ENCODE data around the gene TICAM1. TPM values are rescaled to one million over a fixed set of nuclear protein-coding genes. Genes with fewer than 3 reads are reported as not detected.
A peak's percentile ranks its signal among the peaks of the same experiment; 100 is the strongest.

The TICAM1 gene
- total and polyA plus RNA-seq, 10 of the 15 experiments (the other 5 are each of a cell fraction or from before 2014, with no cell fraction given), result 0.31 to 31.1 (median 5.3) TPM

- 0 out of 2 replicates have a peak, but pooled peaks have one; percentile 40 for TF ChIP-seq PML (IDR thresholded peaks at IDR 0.05; ENCODE audit: low read length)
- TF ChIP-seq IKZF1 (conservative IDR thresholded peaks at IDR 0.05), result peak; percentile 45; the same call in 1 of the 2 replicates
- TF ChIP-seq DPF2 (IDR thresholded peaks at IDR 0.05), result no peak
- TF ChIP-seq SIN3A (IDR thresholded peaks at IDR 0.05; ENCODE audit: low read depth, low read length), result no peak
- peak; percentile 83 for TF ChIP-seq HCFC1 (IDR thresholded peaks at IDR 0.05; ENCODE audit: low read length)
- TF ChIP-seq HDAC6 (IDR thresholded peaks at IDR 0.05; ENCODE audit: unreplicated experiment), result no peak
- TF ChIP-seq STAT1 (conservative IDR thresholded peaks at IDR 0.05), result 0 out of 2 replicates have a peak, but pooled peaks have one; percentile 22
- no peak for TF ChIP-seq BCLAF1 (IDR thresholded peaks at IDR 0.05)
- TF ChIP-seq ATF2 (IDR thresholded peaks at IDR 0.05; ENCODE audit: low read length), result 0 out of 2 replicates have a peak, but pooled peaks have one; percentile 11
- no peak for TF ChIP-seq NFYA (IDR thresholded peaks at IDR 0.05; ENCODE audit: borderline replicate concordance, low read depth, low read length)
- TF ChIP-seq ZNF207 (IDR thresholded peaks at IDR 0.05; ENCODE audit: borderline replicate concordance), result no peak
- TF ChIP-seq ZNF592 (IDR thresholded peaks at IDR 0.05), result no peak
- TF ChIP-seq SUZ12 (IDR thresholded peaks at IDR 0.05; ENCODE audit: unreplicated experiment), result no peak
- TF ChIP-seq POLR2A (IDR thresholded peaks at IDR 0.05; ENCODE audit: low read depth, low read length), result no peak; the same call in 1 of the 2 replicates
- TF ChIP-seq RAD51 (IDR thresholded peaks at IDR 0.05), result peak; percentile 90
- TF ChIP-seq GATAD2B (conservative IDR thresholded peaks at IDR 0.05; ENCODE audit: low read depth), result no peak
- TF ChIP-seq ATF7 (IDR thresholded peaks at IDR 0.05; ENCODE audit: low read depth), result no peak
- TF ChIP-seq TCF12 (IDR thresholded peaks at IDR 0.05; ENCODE audit: low read depth, low read length), result no peak
- no peak for TF ChIP-seq TCF3 (IDR thresholded peaks at IDR 0.05; ENCODE audit: borderline replicate concordance, insufficient read depth, low read depth, low read length)
- TF ChIP-seq ZNF274 (IDR thresholded peaks at IDR 0.05; ENCODE audit: insufficient read depth, insufficient read length), result no peak
- TF ChIP-seq POU2F2 (IDR thresholded peaks at IDR 0.05; ENCODE audit: borderline replicate concordance, low read depth, low read length), result no peak
- no peak for TF ChIP-seq SUPT20H (IDR thresholded peaks at IDR 0.05; ENCODE audit: borderline replicate concordance, control insufficient read depth, low read depth, low read length)
Observed at GRCh38 chr19:4815426-4816201, 15.9 kb downstream of the TICAM1 start (continued).
